Measurements from ENCODE around the gene RCBTB2.

- TF ChIP-seq CTCF (IDR thresholded peaks at IDR 0.05 in 8 of 11, conservative IDR thresholded peaks at IDR 0.05 in 3 of 11): no peak
- no peak for TF ChIP-seq POLR2AphosphoS5 (IDR thresholded peaks at IDR 0.05)
Measured at GRCh38 chr13:48574041-48574796, 41.3 kb upstream of the RCBTB2 start.

Measured in spleen (tissue), 7 donors.